Measurements from ENCODE around the gene CTNNA3. TPM values are rescaled to one million over a fixed set of nuclear protein-coding genes. Genes with fewer than 3 reads are reported as not detected.

CTNNA3 gene
- total and polyA plus RNA-seq, 4 donors = under 0.01 to 39.8 (median 0.09) TPM

GRCh38 chr10:67250686-67251085 lies 445.3 kb downstream of the CTNNA3 start:
- TF ChIP-seq CTCF (IDR thresholded peaks at IDR 0.05; ENCODE audit: control extremely low read depth, extremely low read depth) = no peak
- Histone ChIP-seq H3K27ac (ENCODE audit: low read depth in 1 of 2, low read length in 1 of 2) (no peak overlapping the region), H3K4me1 (ENCODE audit: control insufficient read depth in 5 of 5, insufficient read depth in 5 of 5, low read length in 5 of 5) (no peaks in the 10 kb centered on the region), H3K4me3 (no peak overlapping the region), H3K27me3 (ENCODE audit: control insufficient read depth in 3 of 3, insufficient read depth in 3 of 3, low read length in 2 of 3) (no peaks in the 10 kb centered on the region), H3K9ac (ENCODE audit: insufficient read depth in 1 of 2, low read length in 2 of 2) (no peak overlapping the region), H3K9me3 (ENCODE audit: control insufficient read depth in 4 of 4, insufficient read depth in 3 of 4, low read length in 3 of 4) (peaks cover 0 to 2% (median 0%) of the 10 kb centered on the region in 4 donors), H3K36me3 (ENCODE audit: control insufficient read depth in 4 of 4, insufficient read depth in 4 of 4, low read length in 4 of 4) (no peaks in the 10 kb centered on the region)
- ATAC-seq (ENCODE audit: insufficient read depth, low FRiP score) (no peak), DNase-seq (no peak)
- 86 to 90% methylated on average over 1 of the region's 1 CpG for WGBS, 2 donors

GRCh38 chr10:67246066-67246555 lies 449.9 kb downstream of the CTNNA3 start:
- Histone ChIP-seq H3K27me3 (ENCODE audit: control insufficient read depth in 3 of 3, insufficient read depth in 3 of 3, low read length in 2 of 3) (no peaks in the 10 kb centered on the region), H3K27ac (ENCODE audit: low read depth in 1 of 2, low read length in 1 of 2) (no peak overlapping the region), H3K36me3 (ENCODE audit: control insufficient read depth in 4 of 4, insufficient read depth in 4 of 4, low read length in 4 of 4) (no peaks in the 10 kb centered on the region), H3K9me3 (ENCODE audit: control insufficient read depth in 4 of 4, insufficient read depth in 3 of 4, low read length in 3 of 4) (peaks cover 0 to 2% (median 0%) of the 10 kb centered on the region in 4 donors), H3K9ac (ENCODE audit: insufficient read depth in 1 of 2, low read length in 2 of 2) (no peak overlapping the region), H3K4me1 (ENCODE audit: control insufficient read depth in 5 of 5, insufficient read depth in 5 of 5, low read length in 5 of 5) (peaks cover 0 to 6% (median 0%) of the 10 kb centered on the region in 5 donors), H3K4me3 (no peak overlapping the region)
- 89 to 94% methylated on average over 3 of the region's 3 CpGs for WGBS, 2 donors
- no peak for TF ChIP-seq CTCF (IDR thresholded peaks at IDR 0.05; ENCODE audit: control extremely low read depth, extremely low read depth)
- ATAC-seq (ENCODE audit: insufficient read depth, low FRiP score) (no peak), DNase-seq (no peak)

GRCh38 chr10:67242528-67242927 lies 453.5 kb downstream of the CTNNA3 start:
- H3K27me3 ChIP-seq (ENCODE audit: control insufficient read depth in 3 of 3, insufficient read depth in 3 of 3, low read length in 2 of 3) = no peaks in the 10 kb centered on the region
- H3K4me1 ChIP-seq (ENCODE audit: control insufficient read depth in 5 of 5, insufficient read depth in 5 of 5, low read length in 5 of 5) = peaks cover 0 to 10% (median 0%) of the 10 kb centered on the region in 5 donors
- no peak overlapping the region for H3K9ac ChIP-seq (ENCODE audit: insufficient read depth in 1 of 2, low read length in 2 of 2)
- no peaks in the 10 kb centered on the region for H3K9me3 ChIP-seq (ENCODE audit: control insufficient read depth in 4 of 4, insufficient read depth in 3 of 4, low read length in 3 of 4)
- no peak overlapping the region for H3K27ac ChIP-seq (ENCODE audit: low read depth in 1 of 2, low read length in 1 of 2)
- WGBS, 2 donors = 56 to 74% methylated on average over 3 of the region's 3 CpGs
- H3K36me3 ChIP-seq (ENCODE audit: control insufficient read depth in 4 of 4, insufficient read depth in 4 of 4, low read length in 4 of 4) = no peaks in the 10 kb centered on the region
- no peak for ATAC-seq (ENCODE audit: insufficient read depth, low FRiP score)
- no peak for TF ChIP-seq CTCF (IDR thresholded peaks at IDR 0.05; ENCODE audit: control extremely low read depth, extremely low read depth)
- DNase-seq = no peak
- no peak overlapping the region for H3K4me3 ChIP-seq

- H3K27ac ChIP-seq (ENCODE audit: low read depth in 1 of 2, low read length in 1 of 2) = no peak overlapping the region
- no peaks in the 10 kb centered on the region for H3K36me3 ChIP-seq (ENCODE audit: control insufficient read depth in 4 of 4, insufficient read depth in 4 of 4, low read length in 4 of 4)
- H3K4me1 ChIP-seq (ENCODE audit: control insufficient read depth in 5 of 5, insufficient read depth in 5 of 5, low read length in 5 of 5) = peaks cover 0 to 10% (median 0%) of the 10 kb centered on the region in 5 donors
- DNase-seq (no peak), ATAC-seq (ENCODE audit: insufficient read depth, low FRiP score) (no peak)
- no peaks in the 10 kb centered on the region for H3K9me3 ChIP-seq (ENCODE audit: control insufficient read depth in 4 of 4, insufficient read depth in 3 of 4, low read length in 3 of 4)
- H3K4me3 ChIP-seq = no peak overlapping the region
- no peak for TF ChIP-seq CTCF (IDR thresholded peaks at IDR 0.05; ENCODE audit: control extremely low read depth, extremely low read depth)
- no peak overlapping the region for H3K9ac ChIP-seq (ENCODE audit: insufficient read depth in 1 of 2, low read length in 2 of 2)
- H3K27me3 ChIP-seq (ENCODE audit: control insufficient read depth in 3 of 3, insufficient read depth in 3 of 3, low read length in 2 of 3) = no peaks in the 10 kb centered on the region
- WGBS, 2 donors = 5 to 52% methylated on average over 1 of the region's 1 CpG
Observed at GRCh38 chr10:67241451-67241850, 454.5 kb downstream of the CTNNA3 start.
